ENCODE results near the gene PDGFRB. TPM values are rescaled to one million over a fixed set of nuclear protein-coding genes. Genes with fewer than 3 reads are reported as not detected.

Gene PDGFRB
- total and polyA plus RNA-seq, 2 of the 4 experiments (the other 2 are of a cell fraction) = 108 to 124 TPM

DNA sequence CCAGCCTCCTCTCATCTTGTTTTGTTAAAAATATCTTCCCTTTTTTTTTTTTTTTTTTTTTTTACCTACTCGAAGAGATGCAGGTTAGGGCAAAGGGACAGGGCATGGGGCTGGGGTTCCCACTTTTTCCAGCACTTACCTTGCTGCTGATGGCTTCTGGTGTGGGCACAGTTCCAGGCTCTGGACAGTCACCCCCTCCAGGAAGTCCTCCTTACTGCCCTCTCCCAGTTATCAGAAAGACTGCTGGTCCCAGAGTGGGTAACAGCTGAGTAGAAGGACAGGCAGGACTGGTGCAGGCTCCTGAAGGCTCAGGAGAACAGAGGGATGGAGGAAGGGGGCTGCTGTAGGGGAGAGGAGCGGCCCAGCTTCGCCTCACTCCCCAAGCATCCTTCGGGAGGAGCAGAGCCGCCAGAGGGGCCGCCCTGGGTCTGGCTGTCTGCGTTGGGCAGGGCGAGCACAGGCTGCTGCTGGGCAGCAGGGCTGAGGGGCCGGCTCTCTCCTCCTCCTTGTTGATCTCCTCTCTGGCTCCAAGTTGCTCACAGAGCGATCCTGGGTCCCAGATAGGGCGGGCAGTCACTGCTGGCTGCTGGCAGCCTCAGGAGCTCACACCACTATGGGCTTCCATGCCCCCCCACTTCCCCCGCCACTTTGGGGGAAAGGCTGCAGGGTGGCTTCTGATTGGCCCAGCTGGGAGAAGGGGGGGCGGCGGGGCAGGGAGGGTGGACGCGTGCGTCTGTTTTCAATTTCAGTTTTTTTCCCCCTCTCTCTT lies at the start of gene PDGFRB (continued):
- no peak for TF ChIP-seq MAFK (IDR thresholded peaks at IDR 0.05; ENCODE audit: low read depth, low read length)
- peak; percentile 91 for TF ChIP-seq POLR2A (IDR thresholded peaks at IDR 0.05; ENCODE audit: low read depth, low read length)
- no peak for TF ChIP-seq CHD1 (IDR thresholded peaks at IDR 0.05; ENCODE audit: low read depth, low read length)
- TF ChIP-seq RFX5 (IDR thresholded peaks at IDR 0.05; ENCODE audit: low read depth, low read length) = no peak

DNA sequence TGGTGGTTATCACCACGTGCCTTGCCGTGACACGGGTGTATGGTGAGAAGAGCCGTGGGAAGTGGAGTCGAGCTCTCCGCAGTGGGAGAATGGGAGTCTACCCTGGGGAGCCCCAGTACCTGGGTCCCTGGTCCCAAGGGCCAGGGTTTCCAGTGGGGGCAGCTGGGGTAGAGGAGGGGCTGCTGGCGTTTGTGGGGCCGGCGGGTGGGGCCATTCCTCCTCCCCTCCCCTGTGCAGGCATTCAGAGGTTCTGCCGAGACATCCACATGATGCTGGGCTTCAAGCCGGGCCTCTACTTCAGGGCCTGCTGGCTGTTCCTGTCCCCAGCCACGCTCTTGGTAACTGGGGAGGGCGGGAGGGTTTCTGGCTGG lies 48.9 kb upstream of the PDGFRB start:
- no peak for DNase-seq
- H3K56ac ChIP-seq (ENCODE audit: extremely low read depth, insufficient read depth, low read length) = no peak overlapping the region
- H2BK120ac ChIP-seq (ENCODE audit: low read depth, low read length) = no peak overlapping the region
- H3K9me1 ChIP-seq (ENCODE audit: insufficient read depth, low read length) = peaks cover 6% of the 10 kb centered on the region; the same call in 1 of the 2 replicates
- in situ Hi-C loops (cut with MboI; ENCODE audit: low sequenced_read_pairs) = loop anchor here (25.0 kb wide), 1 partner anchor 567 kb away; no protein-coding TSS in a partner anchor
- 100% methylated on average over 1 of the region's 13 CpGs; no CpG with 5 or more reads in 1 of the 2 experiments for WGBS, 2 experiments (ENCODE audit: extremely low coverage in 2 of 2, insufficient read length in 1 of 2)
- H3K27ac ChIP-seq (ENCODE audit: insufficient read depth, low read length) = no peak overlapping the region
- no peak for ATAC-seq (ENCODE audit: low read depth)
- no TSS peak for BruUV-seq (replicated peaks)
- no peak overlapping the region for H2AK9ac ChIP-seq (replicated peaks; ENCODE audit: low read depth, low read length, poor library complexity)
- intact Hi-C loops (cut with micrococcal nuclease) = no loop called here
- H2BK20ac ChIP-seq (ENCODE audit: low read depth, low read length) = no peak overlapping the region
- H3K4me1 ChIP-seq (ENCODE audit: control insufficient read depth, insufficient read depth, low read length) = peaks cover 11% of the 10 kb centered on the region
- H3K18ac ChIP-seq (ENCODE audit: low read depth, low read length) = no peak overlapping the region
- TF ChIP-seq MAZ (IDR thresholded peaks at IDR 0.05; ENCODE audit: borderline replicate concordance, low read depth, low read length) = no peak
- no peak for TF ChIP-seq NFE2L2 (IDR thresholded peaks at IDR 0.05; ENCODE audit: low read depth, low read length)
- TF ChIP-seq CHD1 (IDR thresholded peaks at IDR 0.05; ENCODE audit: low read depth, low read length) = no peak
- no peak for TF ChIP-seq CTCF (conservative IDR thresholded peaks at IDR 0.05; ENCODE audit: low read depth, low read length)
- TF ChIP-seq SMC3 (IDR thresholded peaks at IDR 0.05; ENCODE audit: low read depth, low read length) = no peak
- TF ChIP-seq, protein P1, sequence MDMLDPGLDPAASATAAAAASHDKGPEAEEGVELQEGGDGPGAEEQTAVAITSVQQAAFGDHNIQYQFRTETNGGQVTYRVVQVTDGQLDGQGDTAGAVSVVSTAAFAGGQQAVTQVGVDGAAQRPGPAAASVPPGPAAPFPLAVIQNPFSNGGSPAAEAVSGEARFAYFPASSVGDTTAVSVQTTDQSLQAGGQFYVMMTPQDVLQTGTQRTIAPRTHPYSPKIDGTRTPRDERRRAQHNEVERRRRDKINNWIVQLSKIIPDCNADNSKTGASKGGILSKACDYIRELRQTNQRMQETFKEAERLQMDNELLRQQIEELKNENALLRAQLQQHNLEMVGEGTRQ (IDR thresholded peaks at IDR 0.05; ENCODE audit: low read depth, low read length) = no peak
- TF ChIP-seq FOS (IDR thresholded peaks at IDR 0.05; ENCODE audit: low read depth, low read length) = no peak
- no peak for TF ChIP-seq BHLHE40 (IDR thresholded peaks at IDR 0.05; ENCODE audit: low read depth, low read length)
- no peak for TF ChIP-seq CEBPB (IDR thresholded peaks at IDR 0.05; ENCODE audit: low read depth, low read length)
- TF ChIP-seq MXI1 (IDR thresholded peaks at IDR 0.05; ENCODE audit: borderline replicate concordance, low read depth, low read length) = no peak
- no peak for TF ChIP-seq RAD21 (IDR thresholded peaks at IDR 0.05; ENCODE audit: low read length)
- TF ChIP-seq MAFK (IDR thresholded peaks at IDR 0.05; ENCODE audit: low read depth, low read length) = no peak
- no peak for TF ChIP-seq RFX5 (IDR thresholded peaks at IDR 0.05; ENCODE audit: low read depth, low read length)
- H4K8ac ChIP-seq (ENCODE audit: low read depth in 2 of 2, low read length in 2 of 2) = no peak overlapping the region
- H3K36me3 ChIP-seq (ENCODE audit: control insufficient read depth, insufficient read depth, low read length) = no peaks in the 10 kb centered on the region
- H2AK5ac ChIP-seq (ENCODE audit: low read depth, low read length) = no peak overlapping the region
- no peak overlapping the region for H4K5ac ChIP-seq (ENCODE audit: low read depth, low read length)
- H3K9ac ChIP-seq (ENCODE audit: low read depth, low read length) = no peak overlapping the region
- ChIA-PET CTCF (no interaction called here), POLR2A (ENCODE audit: unreplicated experiment) (no interaction called here)
- no peak overlapping the region for H3K4ac ChIP-seq (ENCODE audit: low read depth, low read length)
- H3K79me1 ChIP-seq (ENCODE audit: low read depth in 1 of 2, low read length in 2 of 2) = no peaks in the 10 kb centered on the region
- dilution Hi-C loops (cut with HindIII; ENCODE audit: low sequenced_read_pairs, unreplicated experiment) = no loop called here
- H3K4me3 ChIP-seq (ENCODE audit: insufficient read depth, low read depth, low read length) = no peak overlapping the region
- no peaks in the 10 kb centered on the region for H4K20me1 ChIP-seq (ENCODE audit: insufficient read depth, low read length)
- no peak overlapping the region for H2BK5ac ChIP-seq (ENCODE audit: low read depth, low read length, poor library complexity, severe bottlenecking)
- H2BK15ac ChIP-seq (ENCODE audit: low read depth, low read length) = no peak overlapping the region
- H3K9me3 ChIP-seq (ENCODE audit: control insufficient read depth, insufficient read depth, low read length) = peaks cover under 1% of the 10 kb centered on the region; the same call in 1 of the 2 replicates
- no peak overlapping the region for H3K23ac ChIP-seq (ENCODE audit: low read depth, low read length)
- no peak overlapping the region for H2AFZ ChIP-seq (replicated peaks; ENCODE audit: low read length, poor library complexity)
- H3K14ac ChIP-seq (replicated peaks; ENCODE audit: low read depth, low read length) = no peak overlapping the region
- H3K27me3 ChIP-seq (ENCODE audit: control insufficient read depth, insufficient read depth, low read length) = peaks cover 11% of the 10 kb centered on the region
- no peak overlapping the region for H4K91ac ChIP-seq (ENCODE audit: insufficient read depth, low read depth, low read length)
- H3K4me2 ChIP-seq (ENCODE audit: low read depth, low read length) = no peak overlapping the region
